ENCODE data around the gene EPHA4. TPM values are rescaled to one million over a fixed set of nuclear protein-coding genes. Genes with fewer than 3 reads are reported as not detected.

Gene EPHA4
- total and polyA plus RNA-seq, 2 of the 4 experiments (the other 2 are of a cell fraction): 36.9 to 132 TPM

GRCh38 chr2:221501883-221502269, 70.2 kb downstream of the EPHA4 start:
- Histone ChIP-seq H3K4me1 (ENCODE audit: control insufficient read depth, insufficient read depth, low read length) (peaks cover 12% of the 10 kb centered on the region), H4K20me1 (ENCODE audit: insufficient read depth, low read length) (no peaks in the 10 kb centered on the region), H2AFZ (replicated peaks; ENCODE audit: low read length, poor library complexity) (no peak overlapping the region), H2BK20ac (ENCODE audit: low read depth, low read length) (peak overlapping the region; percentile 60), H2BK5ac (ENCODE audit: low read depth, low read length, poor library complexity, severe bottlenecking) (peak overlapping the region; percentile 33), H2AK5ac (ENCODE audit: low read depth, low read length) (no peak overlapping the region), H3K56ac (ENCODE audit: extremely low read depth, insufficient read depth, low read length) (no peak overlapping the region), H3K27ac (ENCODE audit: insufficient read depth, low read length) (no peak overlapping the region), H4K5ac (ENCODE audit: low read depth, low read length) (no peak overlapping the region), H3K79me1 (ENCODE audit: low read depth in 1 of 2, low read length in 2 of 2) (peaks cover 0 to 12% of the 10 kb centered on the region in 2 experiments; a peak in 1 of 4 replicates), H3K9me3 (ENCODE audit: control insufficient read depth, insufficient read depth, low read length) (no peaks in the 10 kb centered on the region), H3K4me2 (ENCODE audit: low read depth, low read length) (peak overlapping the region; percentile 94), H2BK120ac (ENCODE audit: low read depth, low read length) (peak overlapping the region; percentile 30; the same call in 1 of the 2 replicates), H2BK15ac (ENCODE audit: low read depth, low read length) (no peak overlapping the region), H3K4ac (ENCODE audit: low read depth, low read length) (0 out of 2 replicates have a peak overlapping the region, but pooled peaks have one; percentile 26), H4K8ac (ENCODE audit: low read depth in 2 of 2, low read length in 2 of 2) (peak overlapping the region in 1 of 2 experiments; percentile 19; a peak in 1 of 4 replicates), H3K9ac (ENCODE audit: low read depth, low read length) (no peak overlapping the region), H3K9me1 (ENCODE audit: insufficient read depth, low read length) (no peaks in the 10 kb centered on the region; the same call in 1 of the 2 replicates), H3K18ac (ENCODE audit: low read depth, low read length) (peak overlapping the region; percentile 9; the same call in 1 of the 2 replicates), H3K36me3 (ENCODE audit: control insufficient read depth, insufficient read depth, low read length) (peaks cover 8% of the 10 kb centered on the region), H3K23ac (ENCODE audit: low read depth, low read length) (no peak overlapping the region), H3K27me3 (ENCODE audit: control insufficient read depth, insufficient read depth, low read length) (no peaks in the 10 kb centered on the region), H3K14ac (replicated peaks; ENCODE audit: low read depth, low read length) (no peak overlapping the region), H2AK9ac (replicated peaks; ENCODE audit: low read depth, low read length, poor library complexity) (no peak overlapping the region), H3K4me3 (ENCODE audit: insufficient read depth, low read depth, low read length) (no peak overlapping the region; the same call in 1 of the 2 replicates), H4K91ac (ENCODE audit: insufficient read depth, low read depth, low read length) (no peak overlapping the region)
- peak; percentile 19 for ATAC-seq (ENCODE audit: low read depth)
- CTCF ChIA-PET: no interaction called here
- POLR2A ChIA-PET (ENCODE audit: unreplicated experiment): no interaction called here
- no TSS peak for BruUV-seq (replicated peaks)
- no peak for DNase-seq
- intact Hi-C loops (cut with micrococcal nuclease) (loop anchor here (5.0 kb wide), 1 partner anchor 65 kb away; no protein-coding TSS in a partner anchor), dilution Hi-C loops (cut with HindIII; ENCODE audit: low sequenced_read_pairs, unreplicated experiment) (no loop called here), in situ Hi-C loops (cut with MboI; ENCODE audit: low sequenced_read_pairs) (no loop called here)
- TF ChIP-seq SMC3 (IDR thresholded peaks at IDR 0.05; ENCODE audit: low read depth, low read length) (no peak), MXI1 (IDR thresholded peaks at IDR 0.05; ENCODE audit: borderline replicate concordance, low read depth, low read length) (no peak), CHD1 (IDR thresholded peaks at IDR 0.05; ENCODE audit: low read depth, low read length) (no peak), MAFK (IDR thresholded peaks at IDR 0.05; ENCODE audit: low read depth, low read length) (no peak), RCOR1 (IDR thresholded peaks at IDR 0.05; ENCODE audit: insufficient replicate concordance, low read length) (no peak), CEBPB (IDR thresholded peaks at IDR 0.05; ENCODE audit: low read depth, low read length) (no peak), NFE2L2 (IDR thresholded peaks at IDR 0.05; ENCODE audit: low read depth, low read length) (no peak)
- TF ChIP-seq, protein P1, sequence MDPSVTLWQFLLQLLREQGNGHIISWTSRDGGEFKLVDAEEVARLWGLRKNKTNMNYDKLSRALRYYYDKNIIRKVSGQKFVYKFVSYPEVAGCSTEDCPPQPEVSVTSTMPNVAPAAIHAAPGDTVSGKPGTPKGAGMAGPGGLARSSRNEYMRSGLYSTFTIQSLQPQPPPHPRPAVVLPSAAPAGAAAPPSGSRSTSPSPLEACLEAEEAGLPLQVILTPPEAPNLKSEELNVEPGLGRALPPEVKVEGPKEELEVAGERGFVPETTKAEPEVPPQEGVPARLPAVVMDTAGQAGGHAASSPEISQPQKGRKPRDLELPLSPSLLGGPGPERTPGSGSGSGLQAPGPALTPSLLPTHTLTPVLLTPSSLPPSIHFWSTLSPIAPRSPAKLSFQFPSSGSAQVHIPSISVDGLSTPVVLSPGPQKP (IDR thresholded peaks at IDR 0.05; ENCODE audit: borderline replicate concordance, low read depth, low read length): no peak
- TF ChIP-seq, protein P2, sequence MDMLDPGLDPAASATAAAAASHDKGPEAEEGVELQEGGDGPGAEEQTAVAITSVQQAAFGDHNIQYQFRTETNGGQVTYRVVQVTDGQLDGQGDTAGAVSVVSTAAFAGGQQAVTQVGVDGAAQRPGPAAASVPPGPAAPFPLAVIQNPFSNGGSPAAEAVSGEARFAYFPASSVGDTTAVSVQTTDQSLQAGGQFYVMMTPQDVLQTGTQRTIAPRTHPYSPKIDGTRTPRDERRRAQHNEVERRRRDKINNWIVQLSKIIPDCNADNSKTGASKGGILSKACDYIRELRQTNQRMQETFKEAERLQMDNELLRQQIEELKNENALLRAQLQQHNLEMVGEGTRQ (IDR thresholded peaks at IDR 0.05; ENCODE audit: low read depth, low read length): no peak
- WGBS, 2 experiments (ENCODE audit: extremely low coverage in 2 of 2, insufficient read length in 1 of 2): no CpG with 5 or more reads among the region's 4 CpGs
